GM21390 (cell line): Measurements from ENCODE around the gene PLEK.
A peak's percentile ranks its signal among the peaks of the same experiment; 100 is the strongest.

Experiments
- ATAC-seq: cut with Tn5 transposase; IDR thresholded peaks from one replicate; pipeline ENCODE4 v1.9.1; 2021; ENCODE audit not compliant: unreplicated experiment

PLEK gene

DNA sequence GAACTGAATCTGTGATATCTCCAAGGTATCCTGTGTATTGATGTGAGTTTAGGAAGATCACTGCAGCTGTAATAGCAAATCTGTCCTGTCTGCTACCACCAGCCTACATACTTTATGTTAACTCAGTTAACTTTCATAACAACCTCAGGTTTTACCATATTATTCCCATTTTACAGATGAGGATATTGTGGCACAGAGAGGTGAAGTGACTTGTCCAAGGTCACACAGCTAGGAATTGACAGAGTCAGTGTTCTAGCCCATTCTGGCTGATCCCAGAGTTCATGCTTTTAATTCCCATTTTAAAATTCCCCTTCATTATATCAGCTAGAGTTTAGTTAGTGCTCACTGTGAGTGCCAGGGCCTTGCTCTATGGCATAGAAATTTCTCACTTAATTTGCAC lies 49.4 kb downstream of the PLEK start:
- ATAC-seq, result no peak

DNA sequence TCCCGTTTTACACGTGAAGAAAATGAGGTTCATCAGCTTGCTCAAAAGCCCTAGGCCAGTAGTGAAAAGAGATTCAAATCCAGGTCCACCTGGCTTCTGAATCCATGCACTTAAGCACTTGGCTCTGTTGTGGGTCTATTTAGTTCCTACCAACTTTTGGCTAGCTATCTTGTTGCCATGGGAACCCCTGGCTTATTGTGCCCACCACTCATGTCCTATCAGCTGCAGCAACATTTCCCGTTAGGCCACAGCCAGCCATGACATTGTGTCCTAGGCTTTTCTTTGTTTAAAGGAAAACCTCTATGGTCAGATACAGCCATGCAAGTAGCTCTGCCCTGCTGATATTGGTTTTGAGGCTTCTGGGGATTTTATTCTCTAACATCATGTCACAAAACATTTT lies 49.8 kb downstream of the PLEK start:
- no peak for ATAC-seq

DNA sequence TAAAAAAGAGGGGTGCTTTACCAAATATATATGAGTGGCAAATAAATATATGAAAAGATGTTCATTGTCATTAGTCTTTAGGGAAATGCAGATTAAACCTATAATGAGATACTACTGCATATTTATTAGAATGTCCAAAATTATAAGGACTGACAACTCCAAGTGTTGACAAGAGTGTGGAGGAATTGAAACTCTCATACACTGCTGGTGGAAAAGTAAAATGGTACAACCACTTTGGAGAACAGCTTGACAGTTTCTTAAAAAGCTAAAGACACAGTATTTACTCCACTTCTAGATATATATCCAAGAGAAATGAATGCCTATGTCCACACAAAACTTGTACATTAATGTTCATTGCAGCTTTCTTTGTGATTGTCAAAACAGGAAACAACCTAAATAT lies 50.4 kb downstream of the PLEK start:
- no peak for ATAC-seq

DNA sequence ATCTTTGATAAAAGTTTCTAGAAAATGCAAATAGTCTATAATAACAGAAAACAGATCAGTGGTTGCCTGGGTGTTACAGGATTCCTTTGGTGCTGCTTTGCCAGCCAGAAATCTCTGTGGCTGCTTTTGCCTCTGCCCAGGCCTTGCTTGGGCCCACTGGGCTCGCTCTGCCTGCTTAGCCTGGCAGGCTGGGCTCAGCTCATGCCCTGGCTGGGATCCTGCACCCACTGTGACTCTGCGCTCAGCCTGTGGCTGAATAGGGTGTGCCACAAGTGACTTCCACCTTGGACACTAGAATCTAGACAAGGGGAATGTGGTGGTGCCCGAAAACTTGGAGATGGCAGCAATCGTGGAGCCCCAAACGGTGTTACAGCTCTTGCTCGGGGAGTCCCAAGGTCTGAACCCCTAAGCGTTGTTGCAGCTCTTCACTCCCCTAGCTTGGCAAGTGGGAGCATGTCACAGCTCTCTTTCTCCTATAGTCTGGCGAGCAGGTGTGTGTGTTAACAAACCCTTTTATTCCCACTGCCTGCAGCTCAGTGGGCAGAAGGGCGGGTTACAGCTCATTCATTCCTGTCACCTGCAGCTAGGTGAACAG lies 51.1 kb downstream of the PLEK start:
- no peak for ATAC-seq

DNA sequence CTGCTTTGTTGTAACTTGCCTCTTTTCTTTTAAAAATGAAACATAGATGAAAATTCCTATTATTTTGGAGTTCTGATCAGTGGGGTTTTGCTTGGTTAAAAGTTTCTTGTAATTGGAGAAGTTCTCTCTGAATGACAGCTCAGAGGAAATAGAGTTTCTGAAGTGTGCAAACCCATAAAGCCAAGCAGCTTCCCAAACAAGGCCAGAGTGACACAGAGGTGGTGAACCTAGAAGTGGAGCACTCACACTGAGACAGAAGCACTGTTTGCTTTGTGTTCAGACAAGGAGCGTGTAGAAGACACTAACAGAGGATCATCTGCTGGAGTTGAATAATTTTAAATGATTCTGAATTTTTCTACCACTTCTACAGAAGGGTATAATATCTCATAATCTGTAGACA lies 52.8 kb downstream of the PLEK start:
- no peak for ATAC-seq

DNA sequence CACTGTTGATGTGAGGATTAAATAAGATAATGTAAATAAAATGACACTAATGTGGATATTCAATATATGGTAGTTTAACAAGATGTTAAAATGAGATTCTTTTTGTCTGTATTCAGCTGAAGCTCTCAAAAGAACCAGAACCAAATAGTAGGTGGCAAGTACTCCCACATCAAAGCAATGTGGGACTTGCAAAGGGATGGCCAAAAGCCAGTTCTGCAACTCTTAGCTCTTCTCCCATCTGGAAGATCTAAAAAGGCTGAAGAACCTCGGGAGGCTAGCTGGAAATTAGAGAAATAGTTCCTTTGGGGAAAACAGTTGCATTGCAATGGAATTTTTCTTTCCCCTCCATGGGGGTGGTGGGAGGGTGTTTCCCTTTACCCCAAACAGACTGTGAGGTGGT lies 53.3 kb downstream of the PLEK start:
- no peak for ATAC-seq

DNA sequence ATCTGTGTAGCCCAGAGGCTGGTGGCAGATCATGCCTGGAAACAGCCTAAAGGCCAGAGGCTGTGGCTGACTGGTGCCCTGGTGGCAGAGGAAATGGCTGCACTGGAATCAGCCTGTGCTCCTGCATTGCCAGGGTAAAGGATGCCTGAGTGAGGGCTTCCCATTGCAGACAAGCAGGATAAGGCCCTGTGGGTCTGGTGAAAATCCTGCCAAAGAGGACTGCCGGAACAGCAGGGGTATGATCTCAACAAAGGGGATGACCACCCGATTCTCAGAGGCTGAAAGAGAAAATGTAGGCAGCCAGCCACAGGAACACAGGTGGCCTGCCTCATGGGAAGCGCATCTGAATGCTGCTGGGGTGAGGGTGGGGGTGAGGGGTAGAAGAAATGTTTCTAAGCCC lies 53.8 kb downstream of the PLEK start:
- ATAC-seq, result no peak

DNA sequence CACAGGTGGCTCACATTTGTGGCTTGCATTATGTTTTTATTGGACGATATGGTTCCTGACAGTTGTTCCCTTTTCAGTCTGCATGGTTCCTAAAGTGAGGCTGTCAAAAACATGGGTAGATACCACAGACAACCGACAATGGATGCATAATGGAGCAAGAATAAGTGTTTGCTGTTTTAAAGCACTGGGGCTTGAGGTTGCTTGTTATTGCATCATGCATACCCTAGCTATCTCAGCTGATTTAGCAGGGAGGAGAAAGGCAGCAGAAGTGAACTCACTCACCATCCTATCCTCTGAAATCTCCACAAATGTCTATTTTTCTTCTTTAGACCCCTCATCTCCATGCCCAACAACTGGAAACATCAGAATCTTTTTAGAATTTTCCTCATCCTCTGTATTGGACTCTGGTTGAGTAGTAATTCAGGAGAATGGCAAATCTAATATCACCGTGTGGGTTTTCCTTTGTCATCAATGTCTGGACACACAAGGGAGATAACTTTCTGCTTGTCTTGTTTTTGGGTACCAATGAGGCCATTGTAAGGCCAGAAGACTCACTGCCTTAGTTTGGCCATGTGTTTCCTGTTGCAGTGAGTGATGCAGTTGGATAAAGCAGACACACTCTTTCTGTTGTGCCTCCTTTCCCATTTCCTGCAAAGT lies 55.3 kb downstream of the PLEK start:
- ATAC-seq, result no peak

DNA sequence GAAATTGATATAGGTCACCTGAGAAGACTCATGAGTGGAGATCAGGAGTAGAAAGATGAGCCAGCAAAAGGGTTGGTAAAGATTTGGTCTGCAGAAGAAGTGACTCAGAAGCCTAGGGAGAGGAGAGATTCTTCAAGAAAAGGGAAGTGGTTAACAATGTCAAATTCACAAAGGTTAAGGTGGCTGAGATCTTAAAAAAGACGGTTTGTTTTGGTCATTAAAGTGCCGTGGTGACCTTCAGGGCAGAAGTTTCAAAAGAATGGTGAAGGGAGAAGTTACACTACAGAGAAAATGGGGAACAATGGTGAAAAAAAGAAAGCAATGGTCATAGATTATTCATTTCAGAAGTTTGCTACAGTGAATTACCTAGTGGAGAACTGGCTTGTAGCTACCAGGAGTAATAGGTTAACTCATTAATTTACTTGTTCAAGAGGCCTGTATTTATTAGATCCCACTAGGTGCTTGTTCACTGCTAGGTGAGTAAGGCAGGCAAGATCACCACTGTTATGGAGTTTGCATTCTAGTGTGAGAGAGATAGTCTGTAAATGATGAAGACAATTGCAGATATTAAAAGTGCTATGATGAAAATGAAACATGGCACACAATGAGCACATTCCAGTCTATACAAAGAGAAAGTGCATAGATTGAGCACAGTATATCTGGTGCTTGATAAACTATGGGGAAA lies 59.0 kb downstream of the PLEK start:
- peak; percentile 79 for ATAC-seq

DNA sequence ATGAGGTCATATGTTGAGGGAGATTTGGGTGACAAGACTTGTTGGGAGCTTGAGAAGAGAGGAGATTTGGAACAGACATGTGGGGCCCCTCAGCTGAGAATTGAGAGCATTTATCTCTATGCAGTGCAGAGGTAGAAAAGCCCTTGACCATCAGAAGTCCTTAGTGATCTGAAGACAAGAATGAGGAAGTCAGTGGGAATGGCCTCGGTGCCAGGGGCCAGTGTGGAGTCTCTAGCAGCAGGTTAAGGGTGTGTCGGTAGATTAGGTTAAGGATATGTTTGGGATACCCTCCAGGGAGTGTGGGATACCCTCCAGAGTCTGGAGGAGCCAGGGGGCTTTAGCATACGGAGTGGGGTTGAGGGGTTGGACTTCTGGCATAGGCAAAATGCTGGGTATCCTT lies 60.4 kb downstream of the PLEK start:
- ATAC-seq, result no peak

DNA sequence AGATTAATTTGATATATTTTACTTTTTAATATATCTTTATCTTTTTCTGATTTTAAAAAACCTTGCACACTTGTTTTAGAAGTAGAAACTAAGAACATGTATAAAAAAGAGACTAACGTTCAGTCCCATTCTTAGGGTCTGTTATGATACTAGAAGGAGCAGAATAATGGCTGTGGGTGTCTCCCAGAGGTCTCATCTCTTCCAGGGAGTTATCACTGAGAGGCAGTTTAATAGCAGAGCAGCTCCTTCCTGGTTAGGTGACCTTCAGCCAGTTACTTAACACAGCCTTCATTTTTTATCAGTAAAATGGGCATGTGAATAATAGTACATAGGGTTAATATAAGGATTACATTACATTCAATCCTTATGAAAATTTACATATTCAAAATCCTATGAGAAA lies 61.4 kb downstream of the PLEK start:
- no peak for ATAC-seq

DNA sequence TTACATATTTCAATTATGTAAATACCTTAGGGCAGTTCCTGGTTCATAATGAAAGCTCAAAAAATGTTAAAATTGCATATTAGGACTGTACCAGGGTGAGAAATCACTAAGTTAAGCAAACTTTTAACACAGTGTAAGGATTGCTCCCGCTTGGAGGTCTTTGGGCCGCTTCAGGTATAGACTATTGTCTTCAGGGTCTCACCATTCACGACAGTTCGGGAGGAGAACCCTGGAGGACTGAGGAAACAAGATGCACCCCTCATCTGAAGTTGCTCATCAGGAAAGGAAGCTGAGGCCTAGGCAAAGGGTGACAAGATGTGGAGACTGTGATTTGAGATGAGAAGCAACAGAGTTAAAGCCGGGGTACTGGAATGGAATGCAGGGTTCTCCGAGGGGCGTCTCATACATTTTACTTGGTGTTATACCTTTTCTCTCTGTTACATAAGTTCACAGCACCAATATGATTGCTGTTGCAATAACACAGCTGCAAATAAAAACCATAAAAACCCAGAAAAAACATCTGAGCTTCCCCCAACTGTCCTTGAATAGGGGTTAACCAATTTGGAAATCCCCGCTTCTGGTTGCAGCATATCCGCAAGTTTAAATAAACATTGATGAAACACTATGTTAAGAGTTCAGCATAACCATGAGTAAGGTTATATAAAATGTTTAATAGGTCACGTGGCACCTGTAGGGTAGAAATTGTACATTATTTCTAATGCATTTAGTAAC lies 61.9 kb downstream of the PLEK start:
- no peak for ATAC-seq

DNA sequence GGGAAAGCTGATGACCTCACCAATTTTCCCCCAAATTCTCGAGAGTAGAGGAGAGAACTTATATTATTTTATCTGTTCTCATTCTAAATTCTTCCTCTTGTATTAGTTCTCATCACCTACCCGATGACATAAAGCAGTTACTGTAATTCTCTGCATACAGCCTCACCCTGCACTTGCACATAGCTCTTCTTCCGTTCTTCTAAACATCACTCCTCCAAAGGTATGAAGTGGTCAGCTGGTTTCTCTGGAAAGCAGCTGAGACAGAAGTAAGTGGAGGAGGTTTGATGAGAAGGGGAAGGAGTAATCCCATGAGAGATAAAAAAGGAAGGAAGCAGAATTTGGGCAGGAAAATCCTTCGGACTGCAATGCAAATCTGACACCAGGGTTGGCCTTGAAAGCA lies 63.0 kb downstream of the PLEK start:
- ATAC-seq, result no peak

DNA sequence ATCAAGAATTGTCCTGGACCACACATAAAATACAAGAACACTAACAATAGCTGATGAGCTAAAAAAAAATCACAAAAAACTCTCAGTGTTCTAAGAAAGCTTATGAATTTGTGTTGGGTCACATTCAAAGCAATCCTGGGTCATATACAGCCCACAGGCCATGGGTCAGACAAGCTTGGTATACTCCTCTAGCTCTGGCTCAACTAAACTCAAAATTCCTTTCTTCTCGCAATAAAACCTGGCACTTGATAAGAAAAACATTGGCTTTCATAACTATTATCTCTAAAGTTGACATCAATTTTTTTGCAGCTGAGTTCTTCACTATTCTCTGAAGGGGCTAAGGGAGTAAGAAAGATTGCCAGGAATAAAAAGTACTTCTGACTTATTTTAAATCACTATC lies 63.7 kb downstream of the PLEK start:
- no peak for ATAC-seq

DNA sequence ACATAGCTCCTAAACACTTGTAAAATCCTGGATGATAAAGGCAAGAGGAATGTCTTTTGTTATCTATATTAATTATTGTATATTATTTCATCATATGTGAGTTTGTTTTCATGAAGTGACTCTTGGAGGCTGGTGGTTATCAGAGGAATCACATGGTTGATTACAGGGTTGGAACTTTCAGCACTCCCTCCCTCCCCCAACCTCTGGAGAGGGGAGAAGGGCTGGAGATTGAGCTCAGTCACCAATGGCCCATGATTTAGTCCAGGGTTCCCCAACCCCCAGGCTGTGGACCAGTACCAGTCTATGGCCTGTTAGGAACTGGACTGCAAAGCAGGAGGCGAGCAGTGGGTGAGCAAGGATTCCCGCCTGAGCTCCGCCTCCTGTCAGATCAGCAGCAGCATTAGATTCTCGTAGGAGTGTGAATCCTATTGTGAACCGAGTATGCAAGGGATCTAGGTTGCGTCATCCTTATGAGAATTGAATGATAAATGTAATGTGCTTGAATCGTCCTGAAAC lies 64.3 kb downstream of the PLEK start:
- no peak for ATAC-seq

DNA sequence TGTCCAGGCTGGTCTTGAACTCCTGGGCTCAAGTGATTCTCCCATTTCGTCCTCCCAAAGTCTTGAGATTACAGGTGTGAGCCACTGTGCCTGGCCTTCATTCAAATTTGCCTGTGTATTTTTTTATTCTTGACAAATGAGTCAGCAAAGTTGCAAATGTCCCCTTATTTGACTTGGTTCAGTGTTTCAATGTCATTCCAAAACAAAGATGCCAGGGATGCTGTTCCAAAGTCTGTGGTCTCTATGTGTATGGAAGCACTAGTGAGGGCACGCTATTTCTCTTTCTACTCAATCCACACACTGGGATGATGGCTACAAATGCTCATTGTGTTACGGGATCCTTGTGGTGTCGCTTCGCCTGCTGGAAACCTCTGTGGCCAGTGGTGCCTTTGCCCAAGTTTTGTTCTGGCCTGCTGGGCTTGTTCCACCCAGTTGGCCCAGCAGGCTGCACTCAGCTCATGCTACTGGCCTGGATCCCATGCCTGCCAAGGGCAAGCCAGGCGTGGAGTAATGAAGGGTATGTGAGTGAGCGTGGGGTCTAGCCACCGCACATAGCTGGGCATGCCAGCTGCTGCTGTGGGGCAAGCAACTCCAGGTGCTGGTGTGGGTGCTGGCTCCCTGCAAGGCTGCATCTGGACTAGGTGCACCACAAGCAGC lies 66.4 kb downstream of the PLEK start:
- no peak for ATAC-seq

DNA sequence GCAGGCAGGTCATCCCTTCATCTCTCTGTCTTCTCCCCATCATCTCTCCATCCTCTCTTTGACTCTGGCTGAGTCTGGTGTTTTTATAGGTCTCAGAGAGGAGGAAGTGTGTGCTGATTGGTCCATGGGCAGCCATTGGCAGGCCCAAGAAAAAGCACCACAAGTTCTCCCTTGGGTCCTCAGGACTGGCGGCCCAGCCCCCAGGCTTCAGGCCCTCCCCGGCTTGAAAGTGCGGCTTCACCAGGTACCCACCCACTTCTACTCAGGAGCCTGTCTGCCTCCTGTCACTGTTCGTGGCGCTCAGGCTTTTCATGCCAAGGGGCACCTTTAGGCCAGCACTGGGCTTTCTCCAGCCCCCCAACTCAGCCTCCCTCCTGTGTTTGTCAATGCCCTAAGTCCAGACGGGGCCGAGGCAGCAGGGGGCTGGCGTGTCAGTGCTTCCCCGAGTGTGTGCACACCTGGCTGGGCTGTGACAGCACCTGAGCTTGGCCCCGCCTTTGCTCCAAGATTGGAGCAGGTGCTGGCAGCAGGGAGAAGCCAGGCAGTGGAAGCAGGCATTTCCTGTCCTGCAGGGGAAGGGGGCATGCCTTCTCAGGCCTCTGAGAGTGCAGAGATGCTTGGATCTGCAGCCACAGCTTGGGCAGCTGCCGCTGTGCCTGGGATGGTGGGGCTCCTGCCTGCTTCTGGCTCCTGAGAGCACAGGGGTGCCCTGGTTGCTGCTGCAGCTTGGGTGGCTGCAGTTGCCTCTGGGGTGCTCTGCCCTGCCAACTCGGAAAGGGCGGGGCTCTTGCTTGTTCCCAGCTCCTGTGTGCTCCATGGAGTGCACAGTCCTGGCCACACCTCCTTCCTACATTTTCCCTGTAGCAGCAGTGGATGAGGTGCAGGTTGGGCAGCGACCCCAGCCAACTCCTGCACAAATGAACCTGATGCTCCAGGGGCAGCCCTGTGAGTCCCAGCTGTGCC lies 67.9 kb downstream of the PLEK start:
- ATAC-seq, result no peak

DNA sequence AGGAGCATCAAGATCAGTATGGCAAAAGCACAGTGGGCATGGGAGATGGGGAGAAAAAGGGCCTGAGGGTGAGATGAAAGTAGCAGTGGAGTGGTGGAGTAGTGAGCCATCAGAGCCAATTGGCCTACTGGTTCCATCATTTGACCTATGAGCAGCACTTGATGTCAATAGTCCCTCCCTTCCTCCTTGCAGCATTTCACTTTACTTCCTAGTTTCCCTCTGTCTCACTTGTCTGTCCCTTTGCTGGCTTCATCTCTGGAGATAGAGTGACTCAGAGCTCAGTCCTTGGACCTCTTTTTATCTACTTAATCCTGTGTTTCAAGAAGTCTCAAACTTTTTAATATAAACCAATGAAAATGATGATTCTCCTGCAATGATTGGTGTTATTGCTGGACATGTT lies 69.9 kb downstream of the PLEK start:
- ATAC-seq, result no peak

DNA sequence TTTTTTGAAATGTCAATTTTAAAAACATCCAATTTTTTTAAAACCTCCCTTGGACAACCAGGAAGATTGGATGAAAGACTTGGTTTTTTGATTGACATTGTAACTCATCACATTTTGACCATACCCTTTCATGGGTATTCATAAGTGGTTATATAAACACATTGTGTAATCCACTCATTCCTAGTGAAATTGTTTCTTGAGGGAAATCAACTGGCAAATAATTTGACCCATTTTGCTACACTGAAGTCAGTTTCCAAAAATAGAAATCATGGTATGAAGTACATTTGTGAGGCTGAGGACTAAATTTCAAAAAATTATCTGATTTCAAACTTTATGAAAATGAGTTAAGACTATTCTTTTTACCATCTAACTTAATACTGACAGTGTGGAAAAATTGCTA lies 70.5 kb downstream of the PLEK start:
- ATAC-seq, result no peak

DNA sequence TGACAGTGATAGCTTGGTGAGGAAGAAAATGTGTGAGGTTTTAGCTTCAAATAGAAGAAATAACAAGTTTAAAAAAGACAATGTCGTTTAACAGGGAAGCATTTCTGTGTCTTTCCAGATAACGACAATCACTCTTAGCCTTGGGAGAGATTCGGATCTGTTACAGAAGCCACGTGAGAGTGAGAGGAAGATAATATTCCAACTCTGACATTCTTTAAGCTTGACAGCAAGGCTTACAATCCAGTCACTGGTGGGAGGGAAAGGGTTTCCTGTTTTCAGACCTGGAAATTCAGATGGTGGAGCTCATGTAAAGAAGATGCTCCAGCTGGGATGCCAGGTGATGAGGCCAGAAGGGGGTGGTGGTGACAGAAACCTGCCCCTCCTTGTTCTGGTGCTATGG lies 71.2 kb downstream of the PLEK start:
- ATAC-seq, result no peak
